Mesodermal cell (in vitro differentiated cells): ENCODE measurements around the gene RAB18.
"Not testable (repeated sequence)": the region's sequence is repeated elsewhere in the genome, so short reads cannot be mapped to it uniquely, and the experiment has no call there.

Experiments
- H3K27ac ChIP-seq: 2 replicates; pipeline ENCODE4 v1.7.0; 2013; ENCODE audit warnings: mild to moderate bottlenecking, low read depth, low read length, moderate library complexity; ENCODE audit not compliant: severe bottlenecking
- H3K36me3 ChIP-seq: 2 replicates; pipeline ENCODE4 v1.7.1; 2013; ENCODE audit warnings: mild to moderate bottlenecking, low read length, moderate library complexity; ENCODE audit not compliant: control insufficient read depth, insufficient read depth
- H3K4me1 ChIP-seq: one replicate; pipeline ENCODE4 v1.7.1; 2013; ENCODE audit warnings: mild to moderate bottlenecking, low read length; ENCODE audit not compliant: insufficient read depth, control insufficient read depth, poor library complexity, severe bottlenecking
- H3K4me3 ChIP-seq: 2 replicates; pipeline ENCODE4 v1.7.0; 2013; ENCODE audit warnings: low read length, control low read depth, mild to moderate bottlenecking; ENCODE audit not compliant: insufficient read depth, poor library complexity, severe bottlenecking; ENCODE audit errors: extremely low read depth
- H3K9me3 ChIP-seq: 2 replicates; pipeline ENCODE4 v1.7.1; 2013; ENCODE audit warnings: mild to moderate bottlenecking, low read length, moderate library complexity; ENCODE audit not compliant: control insufficient read depth
- WGBS, 2 experiments: methylation state at CpG; one replicate each; pipeline ENCODE4 v1.1.5; 2013; ENCODE audit warnings: missing lambda C conversion rate in 2 of 2; ENCODE audit not compliant: insufficient coverage in 2 of 2; 5-methylcytosine and 5-hydroxymethylcytosine counted together

The RAB18 gene

DNA sequence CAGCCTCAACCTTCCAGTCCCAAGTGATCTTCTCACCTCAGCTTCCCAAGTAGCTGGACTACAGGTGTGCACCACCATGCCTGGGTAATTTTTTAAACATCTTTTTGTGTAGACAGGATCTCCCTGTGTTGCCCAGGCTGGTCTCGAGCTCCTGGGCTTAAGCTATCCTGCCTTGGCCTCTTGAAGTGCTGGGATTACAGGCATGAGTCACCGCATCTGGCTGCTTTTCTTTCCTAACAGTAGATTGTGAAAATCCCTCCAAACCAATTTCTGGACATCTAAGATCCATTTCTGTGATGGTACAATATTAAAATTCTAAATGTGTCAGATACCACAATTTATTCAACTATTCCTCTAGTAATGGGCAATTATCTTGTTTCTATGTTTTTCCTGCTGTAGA is 38.7 kb downstream of the RAB18 start:
- peaks cover 50% of the 10 kb centered on the region for H3K36me3 ChIP-seq
- H3K9me3 ChIP-seq, result no peaks in the 10 kb centered on the region
- 83 to 90% methylated on average over 1 to 2 of the region's 2 CpGs for WGBS, 2 experiments
- peaks cover 8% of the 10 kb centered on the region for H3K4me1 ChIP-seq
- H3K4me3 ChIP-seq, result no peak overlapping the region
- no peak overlapping the region for H3K27ac ChIP-seq

DNA sequence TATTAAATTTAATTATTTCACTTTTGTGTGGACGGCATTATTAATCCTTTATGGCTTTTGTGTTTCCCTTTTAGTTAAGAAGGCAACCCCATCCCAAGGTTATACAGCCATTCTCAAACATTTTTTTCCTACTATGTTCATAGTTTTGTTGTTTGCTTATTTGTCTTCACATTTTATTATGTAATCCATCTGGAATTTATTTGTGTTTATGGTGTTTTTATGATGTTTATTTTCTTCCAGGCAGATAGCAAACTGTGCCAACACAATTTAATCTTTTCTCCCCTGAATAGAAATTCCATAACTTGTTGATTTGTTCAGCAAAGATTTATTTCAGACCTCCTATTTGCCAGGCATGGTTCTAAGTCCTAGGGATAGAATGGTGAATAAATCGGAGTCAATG is 42.9 kb downstream of the RAB18 start:
- Histone ChIP-seq H3K4me3 (no peak overlapping the region), H3K9me3 (no peaks in the 10 kb centered on the region), H3K36me3 (peaks cover 19% of the 10 kb centered on the region), H3K27ac (no peak overlapping the region), H3K4me1 (peaks cover 7% of the 10 kb centered on the region)
- WGBS, 2 experiments, result 100% methylated on average over 1 of the region's 2 CpGs; no CpG with 5 or more reads in 1 of the 2 experiments

DNA sequence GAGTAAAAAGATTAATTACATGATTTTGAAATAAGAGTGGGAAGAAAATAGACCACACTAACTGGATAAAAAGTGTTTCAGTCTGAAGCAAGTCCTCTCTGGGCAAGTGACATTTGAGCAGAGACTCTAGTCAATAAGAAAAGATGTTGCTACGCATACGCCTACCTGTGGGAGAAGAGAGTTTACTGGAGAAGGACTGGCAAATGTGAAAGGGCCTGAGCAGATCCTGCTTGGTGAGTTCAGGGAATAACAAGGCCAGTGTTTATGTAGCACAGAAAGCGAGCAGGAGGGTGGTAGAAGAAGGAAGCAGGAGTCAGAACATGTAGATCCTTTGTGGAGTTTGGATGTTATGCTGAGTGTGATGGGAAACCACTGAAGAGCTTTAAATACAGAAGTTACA is 43.4 kb downstream of the RAB18 start:
- H3K4me1 ChIP-seq, result peaks cover 4% of the 10 kb centered on the region
- H3K4me3 ChIP-seq, result no peak overlapping the region
- no peak overlapping the region for H3K27ac ChIP-seq
- 89 to 100% methylated on average over 2 to 3 of the region's 3 CpGs for WGBS, 2 experiments
- H3K9me3 ChIP-seq, result no peaks in the 10 kb centered on the region
- H3K36me3 ChIP-seq, result peaks cover 19% of the 10 kb centered on the region

DNA sequence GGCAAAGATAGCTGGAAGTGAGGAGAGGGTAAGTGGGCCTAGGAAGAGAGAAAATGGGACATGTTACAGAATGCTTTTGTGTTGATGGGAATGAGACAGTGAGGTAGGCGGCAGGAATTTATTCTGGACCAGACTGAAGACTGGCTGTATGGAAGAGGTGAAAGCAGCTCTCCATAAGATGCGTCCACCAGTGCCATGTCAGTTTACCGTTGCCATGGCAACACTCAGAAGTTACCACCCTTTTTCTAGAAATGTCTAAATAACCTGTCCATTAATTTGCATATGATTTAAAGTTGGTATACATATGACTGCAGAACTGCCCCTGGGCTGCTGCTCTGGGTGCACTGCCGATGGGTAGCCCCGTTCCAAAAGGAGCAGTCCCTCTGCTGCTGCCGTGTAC is 46.7 kb downstream of the RAB18 start:
- Histone ChIP-seq H3K4me1 (no peaks in the 10 kb centered on the region), H3K9me3 (no peaks in the 10 kb centered on the region), H3K27ac (no peak overlapping the region), H3K36me3 (peaks cover 3% of the 10 kb centered on the region), H3K4me3 (no peak overlapping the region)
- WGBS, 2 experiments, result 90 to 96% methylated on average over 4 of the region's 6 CpGs

DNA sequence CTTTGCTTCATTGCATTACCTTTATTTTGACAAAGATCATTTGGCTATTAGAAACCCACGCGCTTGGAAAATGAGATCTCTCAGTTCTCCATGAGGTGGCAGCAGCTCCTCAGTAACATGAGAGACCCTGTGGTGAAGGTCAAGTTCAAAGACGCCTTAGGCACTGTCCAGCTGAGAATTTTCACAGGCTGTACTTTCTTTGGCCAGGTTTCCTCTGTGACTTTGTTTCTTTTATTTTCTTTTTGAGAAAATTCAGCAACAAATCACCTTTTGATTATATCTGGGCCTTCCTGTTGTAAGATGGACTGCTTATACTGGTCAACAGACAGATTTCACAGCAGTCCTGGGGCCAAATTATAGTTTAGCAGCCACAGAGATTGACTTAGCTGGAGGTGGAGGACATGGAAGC is 54.5 kb downstream of the RAB18 start:
- 23% methylated on average over 3 of the region's 3 CpGs; no CpG with 5 or more reads in 1 of the 2 experiments for WGBS, 2 experiments

DNA sequence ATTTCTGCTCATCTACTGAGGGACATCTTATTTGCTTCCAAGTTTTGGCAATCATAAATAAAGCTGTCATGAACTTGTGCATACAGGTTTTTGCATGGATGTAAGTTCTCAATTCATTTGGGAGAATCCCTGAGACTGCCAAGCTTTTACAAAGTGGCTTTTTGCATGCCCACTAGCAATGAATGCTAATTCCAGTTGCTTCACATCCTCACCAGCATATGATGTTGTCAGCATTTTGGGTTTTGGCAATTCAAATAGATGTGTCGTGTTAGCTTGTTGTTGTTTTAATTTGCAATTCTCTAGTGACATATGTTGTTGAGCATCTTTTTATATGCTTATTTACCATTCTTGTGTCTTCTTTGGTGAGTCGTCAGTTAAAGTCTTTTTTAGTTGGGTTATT is 57.2 kb downstream of the RAB18 start:
- Histone ChIP-seq H3K9me3 (no peaks in the 10 kb centered on the region), H3K27ac (no peak overlapping the region), H3K36me3 (no peaks in the 10 kb centered on the region), H3K4me3 (no peak overlapping the region), H3K4me1 (no peaks in the 10 kb centered on the region)
- 57% methylated on average over 1 of the region's 2 CpGs; no CpG with 5 or more reads in 1 of the 2 experiments for WGBS, 2 experiments

More for the DNA sequence above, 54.5 kb downstream of the RAB18 start:
- Histone ChIP-seq H3K4me1 (no peaks in the 10 kb centered on the region), H3K27ac (no peak overlapping the region), H3K4me3 (no peak overlapping the region), H3K9me3 (no peaks in the 10 kb centered on the region), H3K36me3 (no peaks in the 10 kb centered on the region)

DNA sequence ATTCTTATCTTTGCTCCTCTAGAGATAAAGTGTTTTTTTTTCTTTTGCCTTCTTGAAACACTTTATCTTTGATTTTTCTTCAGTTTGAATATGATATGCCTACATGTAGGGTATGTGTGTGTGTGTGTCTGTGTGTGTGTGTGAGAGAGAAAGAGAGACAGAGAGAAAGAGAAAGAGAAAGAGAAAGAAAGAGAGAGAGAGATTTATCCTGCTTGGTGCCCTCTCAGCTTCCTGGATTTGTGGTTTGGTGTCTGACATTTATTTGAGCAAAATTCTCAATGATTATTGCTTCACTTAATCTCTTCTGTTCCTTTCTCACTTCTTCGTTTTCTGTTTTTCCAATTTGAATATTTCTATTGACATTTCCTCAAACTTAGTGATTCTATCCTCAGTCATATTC is 60.3 kb downstream of the RAB18 start:
- Histone ChIP-seq H3K4me3 (no peak overlapping the region), H3K36me3 (no peaks in the 10 kb centered on the region), H3K9me3 (no peaks in the 10 kb centered on the region), H3K4me1 (no peaks in the 10 kb centered on the region), H3K27ac (no peak overlapping the region)
- 70 to 86% methylated on average over 1 of the region's 1 CpG for WGBS, 2 experiments

DNA sequence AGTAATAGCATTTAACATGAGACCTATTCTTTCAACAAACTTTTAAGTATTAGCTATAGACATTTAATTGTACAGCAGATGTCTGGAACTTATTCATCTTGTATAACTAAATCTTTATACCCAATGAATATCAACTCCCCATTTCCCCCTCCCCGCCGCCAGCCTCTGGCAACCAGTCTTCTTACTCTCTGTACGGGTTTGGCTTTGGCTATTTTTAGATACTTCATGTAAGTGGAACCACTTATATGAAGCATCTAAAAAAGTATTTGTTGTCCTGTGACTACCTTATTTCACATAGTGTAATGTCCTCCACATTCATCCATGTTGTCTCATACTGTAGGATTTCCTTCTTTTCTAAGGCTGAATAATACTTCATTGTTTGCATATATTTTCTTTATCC is 60.8 kb downstream of the RAB18 start:
- no peaks in the 10 kb centered on the region for H3K36me3 ChIP-seq
- no CpG with 5 or more reads among the region's 3 CpGs for WGBS, 2 experiments
- H3K9me3 ChIP-seq, result no peaks in the 10 kb centered on the region
- H3K4me1 ChIP-seq, result no peaks in the 10 kb centered on the region
- no peak overlapping the region for H3K4me3 ChIP-seq
- no peak overlapping the region for H3K27ac ChIP-seq

DNA sequence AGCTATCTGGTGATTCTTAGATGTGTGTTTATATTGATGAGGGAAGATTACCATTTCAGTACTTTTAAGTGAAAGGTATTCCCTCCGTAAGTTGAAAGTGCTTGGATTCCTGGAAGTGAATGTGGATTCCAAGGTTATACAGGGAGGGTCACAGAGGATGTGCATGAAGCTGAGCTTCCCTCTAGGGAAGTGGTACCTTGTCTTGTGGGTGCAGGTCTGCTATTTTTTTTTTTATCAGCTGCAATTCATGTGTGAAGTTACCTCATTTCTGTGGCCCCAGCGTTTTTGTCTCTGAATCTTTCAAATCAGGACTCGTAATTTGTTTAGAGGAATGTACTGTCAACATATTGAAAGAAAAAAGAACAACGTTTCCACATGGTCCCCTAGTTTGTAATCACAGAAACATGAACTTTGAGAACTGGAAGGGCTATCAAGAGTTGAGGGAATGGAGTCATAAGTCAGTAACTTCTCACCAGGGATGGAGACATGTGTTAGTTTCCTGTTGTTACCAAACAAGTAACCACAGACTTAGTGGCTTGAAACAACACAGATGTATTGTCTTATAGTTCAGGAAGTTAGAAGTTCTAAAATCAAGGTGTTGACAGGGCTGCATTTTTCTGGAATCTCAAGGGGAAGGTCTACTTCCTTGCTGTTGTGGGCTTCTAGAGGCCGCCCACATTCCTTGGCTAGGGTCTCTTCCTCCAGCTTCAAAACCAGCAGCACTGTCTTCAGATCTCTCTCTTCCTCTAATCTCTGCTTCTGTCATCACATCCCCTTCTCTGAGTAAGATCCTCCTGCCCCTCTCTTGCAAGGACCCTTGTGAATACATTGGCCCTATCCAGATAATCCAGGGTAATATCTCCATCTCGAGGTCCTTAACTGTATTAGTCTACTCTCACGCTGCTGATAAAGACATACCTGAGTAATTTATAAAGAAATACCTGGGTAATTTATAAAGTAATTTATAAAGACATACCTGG is 64.4 kb downstream of the RAB18 start:
- Histone ChIP-seq H3K27ac (no peak overlapping the region), H3K4me1 (no peaks in the 10 kb centered on the region), H3K4me3 (no peak overlapping the region), H3K36me3 (no peaks in the 10 kb centered on the region), H3K9me3 (no peaks in the 10 kb centered on the region)
- WGBS, 2 experiments, result 93 to 98% methylated on average over 3 to 5 of the region's 7 CpGs

DNA sequence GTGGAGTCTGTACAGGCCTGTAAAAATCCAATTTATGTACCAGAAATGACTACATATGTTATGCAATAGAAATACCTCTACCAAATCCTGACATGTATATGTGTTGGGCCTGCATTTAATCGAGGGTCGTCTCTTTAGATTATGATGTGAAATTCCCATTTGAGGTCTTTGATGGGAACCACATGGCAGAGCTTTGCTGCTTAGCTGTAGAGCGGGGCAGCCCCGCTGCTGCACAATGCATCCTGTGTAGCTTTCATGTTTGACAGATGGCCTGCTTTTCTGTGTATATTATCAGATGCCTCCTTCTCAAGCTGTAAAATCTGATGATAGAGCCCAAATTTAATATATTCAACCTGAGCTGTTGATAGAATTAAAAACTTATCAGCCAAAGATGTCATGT is 65.8 kb downstream of the RAB18 start:
- H3K4me1 ChIP-seq, result no peaks in the 10 kb centered on the region
- H3K27ac ChIP-seq, result no peak overlapping the region
- no peak overlapping the region for H3K4me3 ChIP-seq
- no peaks in the 10 kb centered on the region for H3K9me3 ChIP-seq
- WGBS, 2 experiments, result 87 to 92% methylated on average over 2 to 3 of the region's 4 CpGs
- no peaks in the 10 kb centered on the region for H3K36me3 ChIP-seq

DNA sequence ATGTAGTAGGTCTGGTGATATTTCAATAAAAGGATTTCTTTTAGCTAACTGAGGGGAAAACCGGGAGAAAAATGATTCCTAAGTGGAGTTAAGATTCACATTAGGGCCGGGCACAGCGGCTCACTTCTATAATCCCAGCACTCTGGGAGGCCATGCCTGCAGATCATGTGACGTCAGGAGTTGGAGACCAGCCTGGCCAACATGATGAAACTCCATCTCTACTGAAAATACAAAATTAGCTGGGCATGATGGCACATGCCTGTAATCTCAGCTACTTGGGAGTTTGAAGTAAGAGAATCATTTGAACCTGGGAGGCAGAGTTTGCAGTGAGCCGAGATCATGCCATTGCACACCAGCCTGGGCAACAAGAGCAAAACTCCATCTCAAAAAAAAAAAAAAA is 72.9 kb downstream of the RAB18 start:
- 83 to 93% methylated on average over 2 to 4 of the region's 5 CpGs for WGBS, 2 experiments
- not testable (repeated sequence) for H3K9me3 ChIP-seq

More for the DNA sequence above, 72.9 kb downstream of the RAB18 start:
- not testable (repeated sequence) for H3K4me3 ChIP-seq, H3K4me1 ChIP-seq, H3K36me3 ChIP-seq, H3K27ac ChIP-seq
